ENCODE data around the gene UBASH3A.

The UBASH3A gene

GRCh38 chr21:42403611-42404231 is at the start of gene UBASH3A:
UBASH3A (plus strand) TSS chr21:42403902; CDS start chr21:42403946, 44 bp downstream.
- DNase-seq: peak; percentile 77

DNA sequence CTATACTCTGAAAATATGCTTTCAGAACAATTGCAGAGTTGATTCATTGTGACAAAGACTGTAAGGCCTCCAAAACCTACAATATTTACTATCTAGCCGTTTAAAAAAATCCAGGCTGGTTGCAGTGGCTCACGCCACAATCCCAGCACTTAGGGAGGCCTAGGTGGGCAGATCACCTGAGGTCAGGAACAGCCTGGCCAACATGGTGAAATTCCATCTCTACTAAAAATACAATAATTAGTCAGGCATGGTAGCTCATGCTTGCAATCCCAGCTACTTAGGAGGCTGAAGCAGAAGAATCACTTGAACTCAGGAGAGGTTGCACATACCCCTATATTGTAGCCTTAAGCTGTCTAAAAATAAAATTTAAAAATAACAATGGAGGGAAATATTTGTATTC is 47.7 kb upstream of the UBASH3A start:
- DNase-seq: no peak

DNA sequence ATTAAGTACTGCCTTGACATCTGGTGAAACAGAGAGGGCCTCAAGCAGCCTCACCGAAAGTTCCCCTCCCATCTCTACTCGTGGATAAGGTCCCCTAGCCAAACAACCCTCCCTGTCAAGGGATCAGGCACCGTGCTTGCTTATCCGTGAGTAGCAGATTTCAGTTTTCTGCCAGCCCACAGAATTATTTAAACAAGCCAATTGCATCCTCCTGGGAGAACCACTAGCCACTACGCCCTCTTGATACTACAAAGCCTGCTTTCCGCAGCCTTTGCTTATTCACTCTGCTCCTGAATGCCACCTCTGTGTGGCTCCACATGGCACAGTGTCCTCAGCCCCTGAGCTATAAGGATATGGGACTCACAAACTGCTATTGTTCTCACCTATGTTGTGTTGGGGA is 47.1 kb upstream of the UBASH3A start:
- DNase-seq: no peak

GRCh38 chr21:42357307-42357706 is 46.4 kb upstream of the UBASH3A start:
- no peak for DNase-seq

GRCh38 chr21:42358261-42358660 is 45.4 kb upstream of the UBASH3A start:
- no peak for DNase-seq

DNA sequence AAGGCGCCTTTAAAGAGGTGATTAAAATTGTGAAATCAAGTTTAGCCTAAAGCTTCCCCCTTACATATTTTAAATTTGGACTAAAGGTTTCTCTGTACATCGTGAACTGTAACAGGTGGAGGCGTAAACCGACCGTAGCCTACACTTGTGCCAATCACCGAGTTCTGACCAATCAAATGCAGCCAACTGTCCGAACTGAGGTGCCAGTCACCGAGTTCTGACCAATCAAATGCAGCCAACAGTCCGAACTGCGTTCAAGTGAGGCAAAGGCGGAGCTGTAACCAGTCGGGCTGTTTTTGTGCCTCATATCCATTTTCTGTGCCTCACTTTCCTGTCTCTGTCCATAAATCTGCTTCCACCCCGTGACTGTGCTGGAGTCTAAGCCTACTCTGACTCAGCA is 44.8 kb upstream of the UBASH3A start:
- no peak for DNase-seq

GRCh38 chr21:42360317-42360716 is 43.4 kb upstream of the UBASH3A start:
- DNase-seq: no peak

GRCh38 chr21:42361286-42361685 is 42.4 kb upstream of the UBASH3A start:
- DNase-seq: no peak

DNA sequence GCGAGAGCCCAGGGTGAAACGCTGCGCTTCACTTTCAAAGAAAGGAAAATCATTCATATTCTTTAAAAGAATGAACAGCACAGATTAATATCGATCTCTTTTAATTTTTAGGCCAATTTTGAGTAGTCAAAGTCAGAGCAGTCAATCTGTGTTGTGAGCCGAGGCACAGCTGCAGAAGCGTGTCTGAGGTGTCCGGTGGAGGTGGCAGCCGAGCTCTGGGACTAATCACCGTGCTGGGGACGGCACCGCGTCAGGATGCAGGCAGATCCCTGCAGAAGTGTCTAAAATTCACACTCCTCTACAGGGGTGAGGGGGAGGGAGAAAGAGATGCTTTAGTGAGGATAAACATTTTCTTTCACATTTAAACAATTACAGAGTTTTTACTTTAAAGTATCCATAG is 41.5 kb upstream of the UBASH3A start:
- no peak for DNase-seq

GRCh38 chr21:42362700-42363099 is 41.0 kb upstream of the UBASH3A start:
- no peak for DNase-seq

- no peak for DNase-seq
Measured at GRCh38 chr21:42363312-42363711, 40.4 kb upstream of the UBASH3A start.

GRCh38 chr21:42364304-42364865 is 39.3 kb upstream of the UBASH3A start:
- DNase-seq: no peak

DNA sequence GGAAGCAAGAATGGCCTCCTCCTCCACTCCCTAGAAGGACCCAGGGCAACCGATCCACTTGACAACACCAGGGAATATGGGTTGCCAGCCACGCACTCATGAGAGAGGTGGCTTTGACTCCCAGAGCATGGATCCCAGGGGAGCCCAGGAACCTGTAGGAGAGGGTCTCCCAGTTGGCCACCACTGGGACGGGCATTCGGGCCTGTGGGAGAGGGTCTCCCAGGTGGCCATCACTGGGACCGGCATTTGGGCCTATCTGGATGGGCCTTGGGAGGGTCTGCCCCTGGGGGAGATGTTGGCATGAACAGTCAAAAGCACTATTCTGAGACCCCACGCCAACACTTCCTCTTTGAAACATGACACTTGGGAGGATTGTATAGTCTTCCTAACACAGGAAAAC is 37.9 kb upstream of the UBASH3A start:
- DNase-seq: no peak

DNA sequence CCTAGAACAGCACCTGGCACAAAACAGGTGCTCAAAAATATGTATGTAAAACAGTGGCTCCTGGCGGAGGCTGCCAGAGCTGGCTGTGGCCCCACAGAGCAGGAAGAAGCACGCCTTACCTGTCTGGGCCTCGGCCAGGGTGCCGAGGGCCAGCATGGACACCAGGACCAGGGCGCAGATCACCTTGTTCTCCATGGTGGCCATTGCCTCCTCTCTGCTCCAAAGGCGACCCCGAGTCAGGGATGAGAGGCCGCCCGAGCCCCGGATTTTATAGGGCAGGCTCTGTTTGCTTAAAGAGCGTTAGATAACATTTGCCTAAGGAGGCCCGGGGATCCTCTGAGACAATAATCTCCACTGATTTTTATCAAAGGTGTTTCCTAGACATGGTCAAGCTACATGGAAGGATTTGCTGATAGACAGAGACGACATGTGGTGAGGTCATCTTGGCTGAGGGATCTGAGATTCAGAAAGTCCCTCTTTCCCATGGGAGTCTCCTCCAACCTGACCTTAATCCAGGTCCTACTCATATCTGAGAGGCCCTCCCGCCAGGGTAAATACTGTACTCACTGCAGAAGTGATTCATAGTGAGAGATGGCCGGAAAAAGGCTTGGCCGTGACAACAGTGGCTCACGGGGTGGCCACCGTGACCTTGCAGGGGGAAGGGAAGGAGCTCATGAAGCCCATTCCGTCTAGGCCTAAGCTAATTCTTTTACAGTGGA is 37.3 kb upstream of the UBASH3A start, which contains the start of gene TFF1:
TSS of gene TFF1 (minus strand) at position 244 of the 719 bp plus-strand sequence. CDS start at position 204, 40 bp downstream.
- DNase-seq: no peak

GRCh38 chr21:42367367-42368165 is 36.1 kb upstream of the UBASH3A start:
- DNase-seq: no peak

GRCh38 chr21:42369821-42370220 is 33.9 kb upstream of the UBASH3A start:
- DNase-seq: no peak

- DNase-seq: no peak
Measured at GRCh38 chr21:42370894-42371654, 32.6 kb upstream of the UBASH3A start.

DNA sequence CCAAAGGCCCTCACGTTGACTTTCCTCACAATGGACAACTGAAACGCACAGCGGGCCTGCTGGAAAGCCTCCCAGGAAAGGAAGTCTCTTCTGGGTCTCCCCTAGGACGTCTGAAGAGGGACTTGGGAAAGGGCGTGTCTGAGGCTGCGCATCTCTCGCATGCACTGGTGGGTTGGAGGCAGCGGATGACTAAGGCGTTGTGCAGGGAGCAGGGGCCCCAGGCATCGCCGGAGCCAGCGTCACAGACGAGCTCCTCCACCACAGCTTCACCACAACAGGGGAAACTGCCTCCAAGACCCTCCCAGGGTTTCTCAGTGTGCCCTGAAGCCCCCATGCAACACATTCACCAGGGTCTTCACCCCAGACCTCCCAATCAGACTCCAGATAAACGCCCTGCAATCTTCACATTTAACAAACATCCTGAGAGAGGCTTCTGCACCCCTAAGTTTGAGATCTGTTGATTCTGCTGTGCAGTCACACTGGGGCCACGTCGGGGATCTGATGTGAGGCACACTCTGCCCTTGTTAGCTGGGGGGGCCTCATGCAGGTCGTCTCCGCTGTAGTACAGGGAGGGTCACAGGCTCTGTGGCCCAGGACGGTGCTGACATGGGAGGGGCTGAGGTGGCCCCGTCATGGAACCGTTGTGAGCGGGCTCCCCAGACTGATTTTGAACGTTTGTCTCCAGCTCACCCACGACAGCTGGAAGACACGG is 30.4 kb upstream of the UBASH3A start:
- no peak for DNase-seq

DNA sequence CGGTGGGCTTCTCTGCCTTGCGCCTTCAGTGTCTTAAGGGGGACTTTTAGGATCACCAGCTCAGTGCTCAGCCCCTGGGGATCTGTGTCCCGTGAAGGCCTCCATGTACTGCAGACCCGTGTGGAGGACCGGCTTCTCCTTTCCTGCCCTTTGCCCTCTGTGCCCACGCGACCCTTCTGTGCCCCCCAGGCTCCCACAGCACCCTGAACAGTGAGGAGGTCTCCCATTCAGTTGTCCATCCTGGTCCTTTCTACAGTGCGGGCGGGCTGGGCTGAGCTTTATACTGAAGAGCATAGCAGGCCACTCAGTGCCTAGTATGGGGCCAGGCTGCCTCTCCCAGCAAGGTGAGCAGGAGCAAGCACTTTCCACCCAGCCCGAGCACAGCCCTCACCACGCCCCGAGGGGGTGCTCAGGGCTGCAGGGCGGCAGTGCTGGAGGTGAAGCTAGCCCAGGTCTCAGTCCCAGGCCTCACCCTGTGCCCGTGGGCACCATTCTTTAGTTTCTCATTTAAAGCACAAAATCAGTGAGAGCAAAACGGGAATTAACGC is 29.7 kb upstream of the UBASH3A start:
- DNase-seq: no peak

GRCh38 chr21:42374457-42374856 is 29.2 kb upstream of the UBASH3A start:
- no peak for DNase-seq

DNA sequence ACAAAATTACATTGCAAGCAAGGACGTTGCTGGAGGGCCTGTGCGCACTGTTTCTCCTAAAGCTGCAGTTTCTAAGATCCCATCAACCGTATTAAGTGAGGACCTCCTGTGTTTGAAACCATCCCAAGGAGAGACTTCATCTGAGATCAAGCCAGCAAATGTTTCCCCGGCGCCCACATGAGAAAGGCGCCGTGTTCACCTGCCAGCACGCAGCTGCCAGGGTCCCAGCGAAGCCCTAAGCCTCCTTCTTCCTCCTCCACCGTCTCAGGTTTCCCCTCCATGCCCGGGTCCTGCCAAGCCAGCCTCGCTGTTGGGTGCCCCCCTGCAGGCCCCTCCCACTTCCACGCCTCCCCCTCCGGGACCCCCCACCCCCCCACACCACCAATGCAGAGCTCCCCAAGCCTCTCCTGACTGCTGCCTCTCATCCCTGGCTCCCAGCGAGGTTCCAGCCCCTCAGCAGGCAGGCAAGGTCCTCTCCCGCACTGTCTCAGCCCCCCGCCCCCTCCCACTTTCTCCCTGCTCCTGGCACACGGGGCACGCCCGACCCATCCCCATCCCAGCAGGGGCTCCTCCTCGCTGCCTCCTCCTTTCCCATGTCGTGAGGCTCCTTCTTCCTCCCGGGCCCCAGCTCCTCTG is 28.7 kb upstream of the UBASH3A start:
- DNase-seq: no peak

Measured in CD4-positive, alpha-beta T cell treated with Interleukin-4 for 4 hours (primary cell).